ENCODE data around the gene RNF225. TPM values are rescaled to one million over a fixed set of nuclear protein-coding genes. Genes with fewer than 3 reads are reported as not detected.
A peak's percentile ranks its signal among the peaks of the same experiment; 100 is the strongest.

Gene RNF225
- total and polyA plus RNA-seq, 2 of the 13 experiments (the other 11 are each of a cell fraction or from before 2014, with no cell fraction given): not detected

DNA sequence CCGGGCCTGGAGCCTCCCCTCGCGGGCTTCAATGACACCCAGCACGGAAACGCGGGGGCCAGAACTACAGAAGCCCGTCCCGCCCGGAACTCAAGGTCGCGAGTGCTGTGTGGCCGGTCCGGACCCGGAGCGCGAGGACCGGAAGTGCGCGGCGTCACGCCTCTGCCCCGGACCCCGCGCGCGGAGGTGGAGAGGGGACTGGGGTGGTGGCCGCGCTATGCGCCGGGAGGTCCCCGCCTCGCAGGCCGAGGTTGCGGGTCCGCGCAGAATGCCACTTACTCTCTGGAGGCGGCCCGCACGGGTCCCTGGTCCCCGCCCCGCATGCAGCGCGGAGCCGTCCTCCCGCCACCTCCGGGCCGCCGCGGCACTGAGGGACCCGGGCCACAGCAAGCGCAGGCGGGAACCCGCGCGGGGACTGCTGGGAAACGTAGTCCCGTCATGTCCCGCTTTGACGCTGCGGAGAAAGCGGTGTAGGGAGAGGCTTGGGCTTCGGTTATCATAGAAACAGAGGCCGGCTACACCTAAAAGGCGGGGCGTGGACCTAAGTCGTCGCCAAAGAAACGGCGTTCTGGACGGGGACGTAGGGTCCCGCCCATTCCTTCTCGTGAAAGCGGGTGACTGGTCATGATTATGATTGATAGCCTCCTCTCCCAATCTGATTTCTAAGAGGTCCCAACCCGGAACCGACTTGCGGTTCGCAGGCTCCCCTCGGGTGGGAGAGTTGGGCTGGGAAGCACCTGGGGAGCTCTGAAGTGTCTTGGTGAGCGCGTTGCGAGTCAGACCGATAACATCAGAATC, 14.6 kb upstream of the RNF225 start, which contains the start of gene ZNF837 (continued):
- TF ChIP-seq MTF1 (CRISPR knock-in tag; IDR thresholded peaks at IDR 0.05) (0 out of 2 replicates have a peak, but pooled peaks have one; percentile 63), ZKSCAN8 (CRISPR knock-in tag; IDR thresholded peaks at IDR 0.05; ENCODE audit: borderline replicate concordance) (0 out of 2 replicates have a peak, but pooled peaks have one; percentile 48), KAT7 (CRISPR knock-in tag; IDR thresholded peaks at IDR 0.05; ENCODE audit: borderline replicate concordance) (peak; percentile 97; the same call in 1 of the 2 replicates), SMAD1 (CRISPR knock-in tag; IDR thresholded peaks at IDR 0.05; ENCODE audit: borderline replicate concordance, low read depth) (no peak), HOXA9 (CRISPR knock-in tag; IDR thresholded peaks at IDR 0.05; ENCODE audit: borderline replicate concordance) (no peak), ZBTB8A (CRISPR knock-in tag; IDR thresholded peaks at IDR 0.05; ENCODE audit: borderline replicate concordance, low read depth) (no peak), SOX6 (IDR thresholded peaks at IDR 0.05) (no peak), SOX6 (CRISPR knock-in tag; IDR thresholded peaks at IDR 0.05) (peak; percentile 65), ZNF703 (CRISPR knock-in tag; IDR thresholded peaks at IDR 0.05; ENCODE audit: borderline replicate concordance) (peak; percentile 69; the same call in 1 of the 2 replicates), MTF2 (CRISPR knock-in tag; IDR thresholded peaks at IDR 0.05; ENCODE audit: borderline replicate concordance) (peak; percentile 97), LCORL (IDR thresholded peaks at IDR 0.05) (no peak), LCORL (CRISPR knock-in tag; IDR thresholded peaks at IDR 0.05) (peak; percentile 92), WIZ (CRISPR knock-in tag; IDR thresholded peaks at IDR 0.05) (peak; percentile 81), ZNF160 (CRISPR knock-in tag; IDR thresholded peaks at IDR 0.05) (peak; percentile 88; the same call in 1 of the 2 replicates)
- TF ChIP-seq, protein P1, sequence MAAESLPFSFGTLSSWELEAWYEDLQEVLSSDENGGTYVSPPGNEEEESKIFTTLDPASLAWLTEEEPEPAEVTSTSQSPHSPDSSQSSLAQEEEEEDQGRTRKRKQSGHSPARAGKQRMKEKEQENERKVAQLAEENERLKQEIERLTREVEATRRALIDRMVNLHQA (CRISPR knock-in tag; IDR thresholded peaks at IDR 0.05): no peak
- TF ChIP-seq, protein P2, sequence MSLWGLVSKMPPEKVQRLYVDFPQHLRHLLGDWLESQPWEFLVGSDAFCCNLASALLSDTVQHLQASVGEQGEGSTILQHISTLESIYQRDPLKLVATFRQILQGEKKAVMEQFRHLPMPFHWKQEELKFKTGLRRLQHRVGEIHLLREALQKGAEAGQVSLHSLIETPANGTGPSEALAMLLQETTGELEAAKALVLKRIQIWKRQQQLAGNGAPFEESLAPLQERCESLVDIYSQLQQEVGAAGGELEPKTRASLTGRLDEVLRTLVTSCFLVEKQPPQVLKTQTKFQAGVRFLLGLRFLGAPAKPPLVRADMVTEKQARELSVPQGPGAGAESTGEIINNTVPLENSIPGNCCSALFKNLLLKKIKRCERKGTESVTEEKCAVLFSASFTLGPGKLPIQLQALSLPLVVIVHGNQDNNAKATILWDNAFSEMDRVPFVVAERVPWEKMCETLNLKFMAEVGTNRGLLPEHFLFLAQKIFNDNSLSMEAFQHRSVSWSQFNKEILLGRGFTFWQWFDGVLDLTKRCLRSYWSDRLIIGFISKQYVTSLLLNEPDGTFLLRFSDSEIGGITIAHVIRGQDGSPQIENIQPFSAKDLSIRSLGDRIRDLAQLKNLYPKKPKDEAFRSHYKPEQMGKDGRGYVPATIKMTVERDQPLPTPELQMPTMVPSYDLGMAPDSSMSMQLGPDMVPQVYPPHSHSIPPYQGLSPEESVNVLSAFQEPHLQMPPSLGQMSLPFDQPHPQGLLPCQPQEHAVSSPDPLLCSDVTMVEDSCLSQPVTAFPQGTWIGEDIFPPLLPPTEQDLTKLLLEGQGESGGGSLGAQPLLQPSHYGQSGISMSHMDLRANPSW (CRISPR knock-in tag; IDR thresholded peaks at IDR 0.05; ENCODE audit: borderline replicate concordance): no peak
- TF ChIP-seq, protein P3, sequence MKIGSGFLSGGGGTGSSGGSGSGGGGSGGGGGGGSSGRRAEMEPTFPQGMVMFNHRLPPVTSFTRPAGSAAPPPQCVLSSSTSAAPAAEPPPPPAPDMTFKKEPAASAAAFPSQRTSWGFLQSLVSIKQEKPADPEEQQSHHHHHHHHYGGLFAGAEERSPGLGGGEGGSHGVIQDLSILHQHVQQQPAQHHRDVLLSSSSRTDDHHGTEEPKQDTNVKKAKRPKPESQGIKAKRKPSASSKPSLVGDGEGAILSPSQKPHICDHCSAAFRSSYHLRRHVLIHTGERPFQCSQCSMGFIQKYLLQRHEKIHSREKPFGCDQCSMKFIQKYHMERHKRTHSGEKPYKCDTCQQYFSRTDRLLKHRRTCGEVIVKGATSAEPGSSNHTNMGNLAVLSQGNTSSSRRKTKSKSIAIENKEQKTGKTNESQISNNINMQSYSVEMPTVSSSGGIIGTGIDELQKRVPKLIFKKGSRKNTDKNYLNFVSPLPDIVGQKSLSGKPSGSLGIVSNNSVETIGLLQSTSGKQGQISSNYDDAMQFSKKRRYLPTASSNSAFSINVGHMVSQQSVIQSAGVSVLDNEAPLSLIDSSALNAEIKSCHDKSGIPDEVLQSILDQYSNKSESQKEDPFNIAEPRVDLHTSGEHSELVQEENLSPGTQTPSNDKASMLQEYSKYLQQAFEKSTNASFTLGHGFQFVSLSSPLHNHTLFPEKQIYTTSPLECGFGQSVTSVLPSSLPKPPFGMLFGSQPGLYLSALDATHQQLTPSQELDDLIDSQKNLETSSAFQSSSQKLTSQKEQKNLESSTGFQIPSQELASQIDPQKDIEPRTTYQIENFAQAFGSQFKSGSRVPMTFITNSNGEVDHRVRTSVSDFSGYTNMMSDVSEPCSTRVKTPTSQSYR (CRISPR knock-in tag; IDR thresholded peaks at IDR 0.05; ENCODE audit: borderline replicate concordance): peak; percentile 48; the same call in 1 of the 2 replicates
- TF ChIP-seq, protein P4, sequence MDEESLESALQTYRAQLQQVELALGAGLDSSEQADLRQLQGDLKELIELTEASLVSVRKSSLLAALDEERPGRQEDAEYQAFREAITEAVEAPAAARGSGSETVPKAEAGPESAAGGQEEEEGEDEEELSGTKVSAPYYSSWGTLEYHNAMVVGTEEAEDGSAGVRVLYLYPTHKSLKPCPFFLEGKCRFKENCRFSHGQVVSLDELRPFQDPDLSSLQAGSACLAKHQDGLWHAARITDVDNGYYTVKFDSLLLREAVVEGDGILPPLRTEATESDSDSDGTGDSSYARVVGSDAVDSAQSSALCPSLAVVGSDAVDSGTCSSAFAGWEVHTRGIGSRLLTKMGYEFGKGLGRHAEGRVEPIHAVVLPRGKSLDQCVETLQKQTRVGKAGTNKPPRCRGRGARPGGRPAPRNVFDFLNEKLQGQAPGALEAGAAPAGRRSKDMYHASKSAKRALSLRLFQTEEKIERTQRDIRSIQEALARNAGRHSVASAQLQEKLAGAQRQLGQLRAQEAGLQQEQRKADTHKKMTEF (CRISPR knock-in tag; IDR thresholded peaks at IDR 0.05): peak; percentile 99
